Stimulated activated naive CD8-positive, alpha-beta T cell treated with anti-CD3 and anti-CD28 coated beads, Interleukin-15, Interleukin-2, amounts not matched to agents 100 ng/mL and 50 ng/mL, for 24 hours (primary cell): Measurements from ENCODE around the gene UBAC1.
A peak's percentile ranks its signal among the peaks of the same experiment; 100 is the strongest.
"Not testable (repeated sequence)": the region's sequence is repeated elsewhere in the genome, so short reads cannot be mapped to it uniquely, and the experiment has no call there.

ENCODE experiments used
- H3K27ac Mint-ChIP-seq: one replicate; pipeline ENCODE4 v1.8.0; 2021; ENCODE audit warnings: mild to moderate bottlenecking, mixed read lengths
- H3K27me3 Mint-ChIP-seq: one replicate; pipeline ENCODE4 v1.8.0; 2021; ENCODE audit warnings: mixed read lengths
- H3K36me3 Mint-ChIP-seq: one replicate; pipeline ENCODE4 v1.8.0; 2021; ENCODE audit warnings: low read depth, mixed read lengths
- H3K4me1 Mint-ChIP-seq: one replicate; pipeline ENCODE4 v1.8.0; 2021; ENCODE audit warnings: low read depth, mixed read lengths
- H3K4me3 Mint-ChIP-seq: one replicate; pipeline ENCODE4 v1.8.0; 2021; ENCODE audit warnings: mild to moderate bottlenecking, mixed read lengths
- H3K9me3 Mint-ChIP-seq: one replicate; pipeline ENCODE4 v1.8.0; 2021; ENCODE audit warnings: mixed read lengths

The UBAC1 gene

DNA sequence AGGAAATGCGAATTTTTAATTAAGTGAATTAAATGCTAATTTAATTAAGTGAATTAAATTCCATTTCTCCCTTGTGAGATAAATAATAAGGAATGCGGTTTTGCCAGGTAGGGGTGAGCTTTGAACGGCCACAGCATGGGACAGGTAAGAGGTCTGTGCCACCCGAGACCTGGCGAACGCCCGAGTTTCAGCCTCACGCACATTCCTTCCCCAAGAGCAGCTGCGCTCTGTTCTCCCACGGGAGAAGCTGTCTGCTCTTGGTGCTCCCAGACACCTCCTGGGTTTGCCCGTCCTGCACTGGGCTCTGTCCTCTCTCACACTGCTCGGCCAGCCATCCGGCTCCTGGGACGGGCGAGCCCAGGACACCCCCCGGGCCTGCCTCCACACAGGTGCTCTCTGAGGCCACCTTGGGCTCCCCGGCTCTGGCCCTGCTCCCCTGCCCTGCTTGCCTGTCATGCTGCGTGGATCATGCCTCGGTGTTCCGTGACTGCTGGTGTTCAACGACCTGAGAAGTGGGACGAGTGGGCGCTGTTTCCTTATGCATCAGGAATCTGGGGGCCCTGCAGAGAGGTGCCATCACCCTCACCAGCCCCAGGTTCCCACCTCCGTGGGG is 40.1 kb downstream of the UBAC1 start:
- H3K9me3 Mint-ChIP-seq: peaks cover 19% of the 10 kb centered on the region
- H3K4me3 Mint-ChIP-seq: no peak overlapping the region
- no peak overlapping the region for H3K27ac Mint-ChIP-seq
- peaks cover 25% of the 10 kb centered on the region for H3K36me3 Mint-ChIP-seq
- H3K4me1 Mint-ChIP-seq: peaks cover 20% of the 10 kb centered on the region
- no peaks in the 10 kb centered on the region for H3K27me3 Mint-ChIP-seq

DNA sequence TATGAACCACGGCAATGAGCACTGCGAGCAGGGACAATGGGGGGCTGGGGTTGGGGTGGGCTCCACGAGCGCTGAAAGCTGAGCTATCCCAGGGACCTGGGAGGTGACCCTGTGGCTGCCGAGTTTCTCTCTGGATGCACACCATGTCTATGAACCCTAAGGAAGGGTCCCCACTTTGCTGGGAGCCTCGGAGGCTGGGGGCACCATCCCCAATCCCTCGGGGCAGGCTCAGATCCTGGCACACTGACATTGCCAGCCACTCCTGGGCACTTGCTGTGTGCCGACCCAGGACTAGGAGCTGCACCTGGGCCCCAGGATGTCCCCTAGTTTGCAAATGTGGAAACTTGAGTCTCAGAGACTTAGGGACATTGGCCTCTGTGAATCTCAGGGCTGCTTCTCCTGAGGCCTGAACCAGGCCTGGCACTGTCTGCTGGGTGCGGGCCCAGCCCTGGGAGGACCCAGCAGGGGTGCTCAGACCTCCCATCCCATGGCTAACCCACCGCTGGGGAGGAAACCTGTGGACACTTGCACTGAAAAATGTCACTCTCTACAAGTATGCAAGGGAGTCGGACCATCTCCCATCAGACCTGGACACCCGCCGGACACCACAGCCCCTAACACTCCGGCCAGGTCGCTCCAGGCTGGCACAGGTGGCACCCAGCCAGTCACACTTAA is 40.8 kb downstream of the UBAC1 start:
- Mint-ChIP-seq H3K27me3 (no peaks in the 10 kb centered on the region), H3K27ac (no peak overlapping the region), H3K4me3 (no peak overlapping the region), H3K4me1 (peaks cover 13% of the 10 kb centered on the region), H3K36me3 (peaks cover 28% of the 10 kb centered on the region), H3K9me3 (peaks cover 26% of the 10 kb centered on the region)

DNA sequence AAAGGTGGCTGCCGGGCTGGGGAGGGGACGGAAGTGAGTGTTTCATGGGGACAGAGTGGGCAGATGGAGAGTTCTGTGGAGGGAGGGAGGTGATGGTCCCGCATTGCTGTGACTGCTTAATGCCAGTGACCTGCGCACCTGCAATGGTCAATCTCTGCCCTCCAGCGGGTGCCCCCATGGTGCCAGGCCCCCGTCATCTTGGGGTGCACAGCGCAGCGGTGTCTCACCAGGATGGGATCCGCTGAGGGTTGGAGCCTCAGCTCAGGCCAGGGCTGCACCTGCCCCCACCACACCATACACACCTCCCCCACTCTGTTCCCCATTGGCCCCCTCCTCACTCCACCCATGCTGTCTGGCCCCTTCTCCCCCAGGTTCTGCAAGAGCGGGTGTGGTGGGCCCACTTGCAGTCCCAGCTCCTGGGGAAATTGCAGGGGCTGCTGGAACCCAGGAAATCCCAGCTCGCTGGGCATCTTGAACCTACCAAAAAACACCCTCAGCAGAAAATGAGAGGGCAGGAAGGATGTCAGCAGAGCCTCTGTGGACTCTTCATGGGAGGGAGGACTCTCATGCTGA is 41.8 kb downstream of the UBAC1 start:
- Mint-ChIP-seq H3K4me3 (no peak overlapping the region), H3K9me3 (peaks cover 36% of the 10 kb centered on the region), H3K36me3 (peaks cover 36% of the 10 kb centered on the region)

DNA sequence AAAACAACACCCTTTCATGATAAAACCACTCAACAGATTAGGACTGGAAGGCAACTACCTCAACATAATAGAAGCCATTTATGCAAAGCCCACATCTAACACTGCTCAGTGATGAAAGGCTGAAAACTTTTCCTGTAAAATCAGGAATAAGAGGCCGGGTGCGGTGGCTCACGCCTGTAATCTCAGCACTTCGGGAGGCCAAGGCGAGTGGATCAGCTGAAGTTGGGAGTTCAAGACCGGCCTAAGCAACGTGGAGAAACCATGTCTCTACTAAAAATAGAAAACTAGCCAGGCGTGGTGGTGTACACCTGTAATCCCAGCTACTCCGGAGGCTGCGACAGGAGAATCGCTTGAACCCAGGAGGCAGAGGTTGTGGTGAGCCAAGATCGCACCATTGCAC is 44.9 kb downstream of the UBAC1 start:
- H3K4me1 Mint-ChIP-seq, H3K27ac Mint-ChIP-seq, H3K4me3 Mint-ChIP-seq, H3K27me3 Mint-ChIP-seq: not testable (repeated sequence)
- Mint-ChIP-seq H3K36me3 (peaks cover 60% of the 10 kb centered on the region), H3K9me3 (peaks cover 45% of the 10 kb centered on the region)

More for the DNA sequence above, 41.8 kb downstream of the UBAC1 start:
- Mint-ChIP-seq H3K27me3 (no peaks in the 10 kb centered on the region), H3K27ac (no peak overlapping the region), H3K4me1 (peaks cover 3% of the 10 kb centered on the region)

DNA sequence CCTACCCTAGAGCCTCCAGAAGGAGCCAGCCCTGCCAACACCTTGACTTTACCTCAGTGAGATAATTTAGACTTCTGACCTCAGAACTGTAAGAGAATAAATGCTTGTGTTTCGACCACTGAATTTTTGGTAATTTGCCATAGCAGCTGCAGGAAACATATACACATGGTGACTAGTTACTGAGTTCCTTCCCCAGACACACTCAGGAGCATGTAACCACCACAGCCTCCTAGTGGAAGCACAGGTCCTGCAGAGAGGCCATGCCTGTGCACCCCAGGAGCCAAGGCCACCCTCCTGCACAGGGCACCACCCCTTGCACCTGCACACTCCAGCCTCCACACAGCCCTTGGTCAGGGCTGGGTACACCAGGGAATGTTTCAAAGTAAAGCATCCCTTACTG is 46.3 kb downstream of the UBAC1 start:
- peaks cover 73% of the 10 kb centered on the region for H3K36me3 Mint-ChIP-seq
- no peak overlapping the region for H3K27ac Mint-ChIP-seq
- H3K27me3 Mint-ChIP-seq: no peaks in the 10 kb centered on the region
- H3K9me3 Mint-ChIP-seq: peaks cover 50% of the 10 kb centered on the region
- peaks cover 11% of the 10 kb centered on the region for H3K4me1 Mint-ChIP-seq
- no peak overlapping the region for H3K4me3 Mint-ChIP-seq

GRCh38 chr9:135911233-135911632 is 49.9 kb downstream of the UBAC1 start:
- Mint-ChIP-seq H3K36me3 (peaks cover 71% of the 10 kb centered on the region), H3K9me3 (peaks cover 32% of the 10 kb centered on the region), H3K4me1 (peaks cover 28% of the 10 kb centered on the region)
- H3K27ac Mint-ChIP-seq, H3K27me3 Mint-ChIP-seq, H3K4me3 Mint-ChIP-seq: not testable (repeated sequence)

DNA sequence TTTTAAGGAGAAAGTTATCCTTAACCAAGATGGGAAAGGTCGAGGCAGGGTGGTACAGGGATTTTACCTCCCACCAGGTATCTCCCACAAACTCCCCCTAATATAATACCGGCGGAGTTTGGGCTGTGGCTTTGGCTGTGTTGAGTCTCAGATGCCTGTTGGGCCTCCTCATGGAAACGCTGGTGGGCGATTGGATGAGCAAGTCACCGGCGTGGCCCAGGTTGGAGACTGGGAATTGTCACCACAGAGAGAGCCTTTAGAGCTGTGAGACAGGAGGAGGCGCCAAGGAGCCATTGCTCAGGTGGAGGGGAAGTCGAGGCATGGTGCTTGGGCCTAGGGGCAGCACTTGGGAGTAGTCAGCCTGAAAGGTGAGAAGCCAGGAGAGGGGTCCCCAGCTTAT is 50.4 kb downstream of the UBAC1 start:
- H3K4me3 Mint-ChIP-seq: no peak overlapping the region
- H3K9me3 Mint-ChIP-seq: peaks cover 28% of the 10 kb centered on the region
- H3K4me1 Mint-ChIP-seq: peaks cover 33% of the 10 kb centered on the region
- peaks cover 66% of the 10 kb centered on the region for H3K36me3 Mint-ChIP-seq
- no peaks in the 10 kb centered on the region for H3K27me3 Mint-ChIP-seq
- no peak overlapping the region for H3K27ac Mint-ChIP-seq

DNA sequence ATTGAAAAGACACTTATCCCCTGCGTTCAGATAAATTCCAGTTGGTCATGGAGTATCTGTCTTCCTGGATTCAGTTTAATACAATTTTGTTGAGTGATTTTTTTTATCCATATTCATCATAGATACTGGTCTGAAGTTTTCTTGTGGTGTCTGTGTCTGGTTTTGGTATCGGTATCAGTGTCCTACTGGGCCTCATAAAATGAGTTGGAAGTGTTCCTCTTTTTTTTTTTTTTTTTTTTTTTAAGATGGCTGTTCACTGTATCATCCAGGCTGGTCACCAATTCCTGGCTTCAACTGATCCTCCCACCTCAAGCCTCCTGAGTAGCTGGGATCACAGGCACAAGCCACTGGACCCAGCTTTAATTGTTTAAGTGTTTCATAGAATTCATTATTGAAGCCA is 51.0 kb downstream of the UBAC1 start:
- peaks cover 22% of the 10 kb centered on the region for H3K9me3 Mint-ChIP-seq
- H3K27ac Mint-ChIP-seq: no peak overlapping the region
- no peaks in the 10 kb centered on the region for H3K27me3 Mint-ChIP-seq
- peak overlapping the region; percentile 41 for H3K4me3 Mint-ChIP-seq
- peaks cover 66% of the 10 kb centered on the region for H3K36me3 Mint-ChIP-seq
- H3K4me1 Mint-ChIP-seq: peaks cover 38% of the 10 kb centered on the region

GRCh38 chr9:135909371-135909770 is 51.8 kb downstream of the UBAC1 start:
- Mint-ChIP-seq H3K27ac (no peak overlapping the region), H3K4me3 (peak overlapping the region; percentile 81)

DNA sequence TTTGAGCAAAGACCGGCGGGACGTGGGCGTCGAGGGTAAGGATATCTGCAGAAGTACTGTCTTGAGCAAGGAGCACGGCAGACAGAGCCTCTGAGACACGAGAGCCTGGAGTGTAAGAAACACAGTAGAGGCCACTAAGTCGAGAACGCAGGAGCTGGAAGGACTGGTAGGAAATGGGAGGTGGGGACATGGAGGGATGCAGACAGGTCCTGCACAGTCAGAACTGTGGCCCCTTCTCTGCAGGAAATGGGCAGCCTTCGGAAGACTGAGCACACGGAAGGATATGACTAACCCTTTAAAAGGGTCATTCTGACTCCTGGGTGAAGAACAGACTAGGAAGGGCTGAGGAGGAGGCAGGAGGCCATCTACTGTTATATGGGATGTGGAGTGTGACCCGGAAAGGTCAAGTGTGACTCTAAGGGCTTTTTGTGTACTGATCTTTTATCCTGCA is 52.4 kb downstream of the UBAC1 start:
- Mint-ChIP-seq H3K9me3 (peaks cover 12% of the 10 kb centered on the region), H3K4me3 (peak overlapping the region; percentile 81), H3K27me3 (no peaks in the 10 kb centered on the region), H3K4me1 (peaks cover 51% of the 10 kb centered on the region), H3K27ac (peak overlapping the region; percentile 78), H3K36me3 (peaks cover 56% of the 10 kb centered on the region)

More at GRCh38 chr9:135909371-135909770, 51.8 kb downstream of the UBAC1 start:
- peaks cover 46% of the 10 kb centered on the region for H3K4me1 Mint-ChIP-seq
- peaks cover 61% of the 10 kb centered on the region for H3K36me3 Mint-ChIP-seq
- H3K27me3 Mint-ChIP-seq: no peaks in the 10 kb centered on the region
- peaks cover 14% of the 10 kb centered on the region for H3K9me3 Mint-ChIP-seq

- Mint-ChIP-seq H3K9me3 (peaks cover 10% of the 10 kb centered on the region), H3K4me3 (peak overlapping the region; percentile 81), H3K27me3 (no peaks in the 10 kb centered on the region), H3K27ac (peak overlapping the region; percentile 78), H3K36me3 (peaks cover 50% of the 10 kb centered on the region), H3K4me1 (peaks cover 57% of the 10 kb centered on the region)
Observed at GRCh38 chr9:135908093-135908753, 53.0 kb downstream of the UBAC1 start.

GRCh38 chr9:135907431-135908092 is 53.6 kb downstream of the UBAC1 start, which contains the start of gene CAMSAP1:
Gene CAMSAP1 (minus strand): TSS chr9:135907546. CDS start chr9:135907159, 387 bp downstream.
- Mint-ChIP-seq H3K4me3 (peak within 1 kb of the TSS; percentile 87), H3K36me3 (peaks cover 47% of the 10 kb centered on the region)

DNA sequence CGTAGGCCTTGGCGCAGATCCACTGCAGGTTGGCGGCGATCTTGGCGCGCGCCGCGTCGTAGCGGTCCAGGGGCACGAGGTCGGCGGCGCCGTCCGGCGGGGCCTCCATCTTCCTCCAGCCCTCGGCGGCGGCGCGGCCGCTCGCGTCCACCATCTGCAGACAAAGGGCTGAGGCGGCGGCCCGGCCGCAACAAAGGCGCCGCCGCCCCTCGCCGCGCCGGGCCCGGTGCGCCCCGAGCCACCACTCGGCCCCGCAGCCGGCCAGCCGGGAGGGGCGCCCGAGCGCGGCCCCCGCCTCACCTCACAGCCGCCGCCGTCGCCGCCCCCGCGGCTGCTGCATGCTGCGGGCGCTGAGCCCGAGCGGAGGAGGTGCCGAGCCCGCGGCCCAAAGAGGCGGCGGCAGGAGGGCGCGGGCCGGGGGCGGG is 54.2 kb downstream of the UBAC1 start:
- Mint-ChIP-seq H3K4me1 (peaks cover 60% of the 10 kb centered on the region), H3K9me3 (peaks cover 9% of the 10 kb centered on the region), H3K4me3 (no peak overlapping the region), H3K27ac (no peak overlapping the region), H3K27me3 (no peaks in the 10 kb centered on the region), H3K36me3 (peaks cover 45% of the 10 kb centered on the region)

More at GRCh38 chr9:135907431-135908092, 53.6 kb downstream of the UBAC1 start, which contains the start of gene CAMSAP1:
- Mint-ChIP-seq H3K27ac (peak within 1 kb of the TSS; percentile 81), H3K9me3 (peaks cover 10% of the 10 kb centered on the region), H3K4me1 (peaks cover 60% of the 10 kb centered on the region), H3K27me3 (no peaks in the 10 kb centered on the region)

DNA sequence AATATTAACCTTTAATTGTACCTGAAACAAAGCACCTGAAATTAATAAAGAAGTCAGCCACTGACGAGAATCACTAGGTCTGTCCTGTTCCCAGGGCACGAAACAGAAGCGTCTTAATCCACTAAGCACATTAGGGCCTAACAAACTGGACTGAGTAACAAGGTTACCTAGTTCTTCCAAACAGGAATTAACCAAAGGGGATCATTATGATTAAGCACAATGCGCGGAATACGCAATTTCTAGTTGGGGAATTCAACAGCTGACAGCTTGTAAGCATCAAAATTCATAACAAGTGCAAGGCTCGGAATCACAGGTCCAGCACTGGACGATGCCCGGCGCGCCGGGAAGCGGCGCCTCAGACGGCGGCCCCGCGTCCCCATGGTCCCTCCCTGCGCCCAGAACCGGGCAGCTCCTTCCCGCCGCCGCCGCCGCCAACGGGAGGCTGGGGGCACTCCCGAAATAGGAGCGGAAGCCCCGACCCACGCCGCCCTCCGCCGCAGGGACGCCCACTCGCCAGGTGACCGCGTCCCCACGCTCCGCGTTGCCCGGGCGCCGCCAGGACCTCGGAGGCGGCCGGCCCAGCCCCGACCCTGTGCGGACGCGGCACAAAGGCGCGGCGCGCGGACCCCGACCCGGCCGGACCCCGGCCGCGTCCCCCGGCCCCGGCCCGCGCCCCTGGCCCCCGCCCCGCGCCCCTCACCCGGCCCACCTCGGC is 54.7 kb downstream of the UBAC1 start:
- Mint-ChIP-seq H3K9me3 (peaks cover 6% of the 10 kb centered on the region), H3K27ac (peak overlapping the region; percentile 81), H3K27me3 (no peaks in the 10 kb centered on the region), H3K36me3 (peaks cover 44% of the 10 kb centered on the region), H3K4me1 (peaks cover 63% of the 10 kb centered on the region), H3K4me3 (peak overlapping the region; percentile 87)
